GM21447 (cell line): ENCODE results near the gene OLFML1.

ENCODE experiments used
- ATAC-seq: cut with Tn5 transposase; IDR thresholded peaks from one replicate; pipeline ENCODE4 v1.9.1; 2021; ENCODE audit not compliant: unreplicated experiment

The OLFML1 gene

GRCh38 chr11:7530013-7530640 lies 44.8 kb downstream of the OLFML1 start:
- ATAC-seq: no peak

GRCh38 chr11:7531011-7531410 lies 45.7 kb downstream of the OLFML1 start:
- ATAC-seq: peak; percentile 24

GRCh38 chr11:7532405-7533145 lies 47.3 kb downstream of the OLFML1 start:
- ATAC-seq: no peak

- peak; percentile 14 for ATAC-seq
These were observed 48.1 kb downstream of the OLFML1 start for GRCh38 chr11:7533199-7534041.

- ATAC-seq: peak; percentile 77
These were observed 48.7 kb downstream of the OLFML1 start for GRCh38 chr11:7534042-7534378.

- no peak for ATAC-seq
These were observed 50.8 kb downstream of the OLFML1 start for GRCh38 chr11:7536100-7536499.

GRCh38 chr11:7537265-7537664 lies 52.0 kb downstream of the OLFML1 start:
- no peak for ATAC-seq

- ATAC-seq: no peak
These were observed 52.7 kb downstream of the OLFML1 start for GRCh38 chr11:7538031-7538430.

GRCh38 chr11:7538466-7539454 lies 53.5 kb downstream of the OLFML1 start:
- no peak for ATAC-seq

GRCh38 chr11:7540830-7541555 lies 55.7 kb downstream of the OLFML1 start:
- ATAC-seq: no peak

- no peak for ATAC-seq
These were observed 58.0 kb downstream of the OLFML1 start for GRCh38 chr11:7543302-7543701.

- no peak for ATAC-seq
These were observed 58.7 kb downstream of the OLFML1 start for GRCh38 chr11:7544021-7544420.

- ATAC-seq: no peak
These were observed 60.3 kb downstream of the OLFML1 start for GRCh38 chr11:7545611-7546010.

GRCh38 chr11:7546324-7546791 lies 61.1 kb downstream of the OLFML1 start:
- no peak for ATAC-seq

GRCh38 chr11:7547687-7548086 lies 62.4 kb downstream of the OLFML1 start:
- ATAC-seq: no peak

GRCh38 chr11:7548659-7549274 lies 63.5 kb downstream of the OLFML1 start:
- ATAC-seq: peak; percentile 92

GRCh38 chr11:7549681-7550080 lies 64.4 kb downstream of the OLFML1 start:
- no peak for ATAC-seq

GRCh38 chr11:7551571-7551970 lies 66.3 kb downstream of the OLFML1 start:
- no peak for ATAC-seq

GRCh38 chr11:7552666-7553065 lies 67.4 kb downstream of the OLFML1 start:
- ATAC-seq: no peak
